GM18511 (cell line): ENCODE results near the gene PFN4.
"Not testable (repeated sequence)": the region's sequence is repeated elsewhere in the genome, so short reads cannot be mapped to it uniquely, and the experiment has no call there.

Experiments used
- ATAC-seq: cut with Tn5 transposase; IDR thresholded peaks from one replicate; pipeline ENCODE4 v1.9.1; 2021; ENCODE audit warnings: mild to moderate bottlenecking, moderate library complexity; ENCODE audit not compliant: unreplicated experiment

Gene PFN4

GRCh38 chr2:24111407-24111901 is 11.7 kb downstream of the PFN4 start:
- no peak for ATAC-seq

GRCh38 chr2:24110660-24111303 is 12.4 kb downstream of the PFN4 start:
- ATAC-seq: no peak

- not testable (repeated sequence) for ATAC-seq
These were observed 13.7 kb downstream of the PFN4 start for GRCh38 chr2:24109431-24109830.

- no peak for ATAC-seq
These were observed 15.8 kb downstream of the PFN4 start for GRCh38 chr2:24107336-24107735.

- no peak for ATAC-seq
These were observed 16.3 kb downstream of the PFN4 start for GRCh38 chr2:24106786-24107185.

GRCh38 chr2:24105816-24106215 is 17.3 kb downstream of the PFN4 start:
- ATAC-seq: no peak

GRCh38 chr2:24104906-24105305 is 18.2 kb downstream of the PFN4 start:
- no peak for ATAC-seq

- no peak for ATAC-seq
These were observed 19.0 kb downstream of the PFN4 start for GRCh38 chr2:24104110-24104650.

GRCh38 chr2:24102677-24103076 is 20.5 kb downstream of the PFN4 start:
- no peak for ATAC-seq

- no peak for ATAC-seq
These were observed 21.1 kb downstream of the PFN4 start for GRCh38 chr2:24101992-24102391.

- ATAC-seq: not testable (repeated sequence)
These were observed 22.4 kb downstream of the PFN4 start for GRCh38 chr2:24100732-24101131.

GRCh38 chr2:24095171-24095677 is 27.9 kb downstream of the PFN4 start:
- ATAC-seq: not testable (repeated sequence)

- ATAC-seq: not testable (repeated sequence)
These were observed 29.9 kb downstream of the PFN4 start for GRCh38 chr2:24093270-24093669.

- ATAC-seq: no peak
These were observed 34.2 kb downstream of the PFN4 start for GRCh38 chr2:24088821-24089359.

GRCh38 chr2:24087032-24087431 is 36.1 kb downstream of the PFN4 start:
- ATAC-seq: no peak

- ATAC-seq: no peak
These were observed 36.9 kb downstream of the PFN4 start for GRCh38 chr2:24086241-24086640.

- ATAC-seq: no peak
These were observed 38.0 kb downstream of the PFN4 start for GRCh38 chr2:24085200-24085489.

GRCh38 chr2:24084386-24085199 is 38.5 kb downstream of the PFN4 start, which contains the start of gene TP53I3:
TP53I3 (minus strand) TSS chr2:24084834; CDS start chr2:24084326, 508 bp downstream.
- peak; percentile 85 for ATAC-seq

- ATAC-seq: peak; percentile 82
These were observed 39.4 kb downstream of the PFN4 start for GRCh38 chr2:24083567-24084385.

GRCh38 chr2:24082787-24083566 is 40.2 kb downstream of the PFN4 start:
- ATAC-seq: no peak
